Karpas-422 (cell line): ENCODE data around the gene NDC80. TPM values are rescaled to one million over a fixed set of nuclear protein-coding genes. Genes with fewer than 3 reads are reported as not detected.
"Not testable (repeated sequence)": the region's sequence is repeated elsewhere in the genome, so short reads cannot be mapped to it uniquely, and the experiment has no call there.

Source experiments
- DNase-seq: peaks from one replicate; pipeline ENCODE4 v3.0.0-alpha.2; 2015
- H2AFZ ChIP-seq: fragments of 200-600 bp; sonication (generic); 2 replicates; pipeline ENCODE4 v1.6.1; 2014; ENCODE audit warnings: antibody characterized with exemption, low read length, mixed read lengths
- H3K27ac ChIP-seq: fragments of 200-600 bp; sonication (generic); 2 replicates; pipeline ENCODE4 v1.5.1; 2014; ENCODE audit warnings: mild to moderate bottlenecking, low read length, moderate library complexity
- H3K27me3 ChIP-seq: fragments of 200-600 bp; sonication (generic); 2 replicates; pipeline ENCODE4 v1.6.1; 2014; ENCODE audit warnings: low read length, mixed read lengths
- H3K36me3 ChIP-seq: fragments of 200-600 bp; sonication (generic); 2 replicates; pipeline ENCODE4 v1.6.1; 2014; ENCODE audit warnings: low read length, mixed read lengths; ENCODE audit not compliant: insufficient read depth
- H3K4me1 ChIP-seq: fragments of 200-600 bp; sonication (generic); 2 replicates; pipeline ENCODE4 v1.6.1; 2014; ENCODE audit warnings: mild to moderate bottlenecking, low read length, mixed read lengths
- H3K4me2 ChIP-seq: fragments of 200-600 bp; sonication (generic); 2 replicates; pipeline ENCODE4 v1.6.1; 2014; ENCODE audit warnings: low read length, low read depth, mild to moderate bottlenecking; ENCODE audit not compliant: poor library complexity, severe bottlenecking
- H3K4me3 ChIP-seq: fragments of 200-600 bp; sonication (generic); 2 replicates; pipeline ENCODE4 v1.5.1; 2014; ENCODE audit warnings: mild to moderate bottlenecking, antibody characterized with exemption, low read length, mixed read lengths
- H3K79me2 ChIP-seq: fragments of 200-600 bp; sonication (generic); 2 replicates; pipeline ENCODE4 v1.6.1; 2014; ENCODE audit warnings: mild to moderate bottlenecking, low read length, mixed read lengths
- H3K9ac ChIP-seq: fragments of 200-600 bp; sonication (generic); 2 replicates; pipeline ENCODE4 v1.6.0; 2014; ENCODE audit warnings: low read length
- H3K9me2 ChIP-seq: fragments of 200-600 bp; sonication (generic), shearing (Covaris generic); replicated peaks from 2 replicates; pipeline ENCODE4 v1.6.0; 2014; ENCODE audit warnings: mild to moderate bottlenecking, low read length, moderate library complexity; ENCODE audit not compliant: insufficient read depth
- H3K9me3 ChIP-seq: fragments of 300-700, 200-600 bp; sonication (generic); 2 replicates; pipeline ENCODE4 v1.6.1; 2014; ENCODE audit warnings: low read length, mixed read lengths
- H4K20me1 ChIP-seq: fragments of 200-600 bp; sonication (generic); 2 replicates; pipeline ENCODE4 v1.6.1; 2014; ENCODE audit warnings: mild to moderate bottlenecking, antibody characterized with exemption, low read length, low read depth; ENCODE audit not compliant: insufficient read depth
- total RNA-seq: library from RNA; depleted of rRNA; stranded (reverse); fragments of >200 nt; shearing (Covaris generic); gene quantifications from 2 replicates; pipeline ENCODE4 v1.2.3, GENCODE V29; 2014; ENCODE audit warnings: low replicate concordance

The NDC80 gene
- total RNA-seq, 1 experiment from 2014 or later = 48.5 TPM

DNA sequence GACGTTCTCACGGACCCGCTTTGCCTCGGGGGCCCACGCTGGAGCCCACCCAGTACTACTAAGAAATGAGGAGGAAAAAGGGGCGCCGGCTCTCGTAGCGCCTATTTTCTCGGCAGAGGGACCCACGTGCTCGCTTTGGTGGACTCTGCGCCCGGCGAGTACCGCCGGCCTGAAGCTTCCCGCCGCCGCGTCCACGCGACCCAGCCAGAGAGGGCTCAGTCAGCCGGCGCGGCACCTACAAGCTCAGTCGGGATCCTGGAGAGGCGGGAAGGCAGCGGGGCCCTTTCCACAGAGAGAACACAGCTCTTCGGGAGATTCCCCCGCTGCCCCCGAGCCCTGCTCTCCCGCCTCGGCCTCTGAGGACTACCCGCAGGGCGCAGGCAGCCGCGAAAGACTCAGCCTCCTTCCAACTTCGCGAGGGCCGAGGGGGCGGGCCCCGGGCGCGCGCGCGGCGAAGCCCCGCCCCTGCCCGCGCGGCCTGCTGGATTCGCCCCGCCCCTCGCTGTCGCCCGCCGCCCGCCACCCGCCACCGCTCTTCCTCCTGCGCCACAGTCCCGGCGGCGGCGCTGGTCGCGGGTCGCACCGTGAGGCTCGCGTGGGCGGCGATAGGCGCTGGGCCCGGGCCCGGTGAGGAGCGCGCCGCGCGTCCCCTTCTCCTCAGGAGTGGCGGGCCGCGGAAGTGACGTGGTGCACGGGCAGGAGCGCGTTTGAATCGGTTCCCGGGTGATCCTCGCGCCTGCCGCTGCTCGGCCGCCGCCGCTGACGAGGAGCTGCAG lies 84.0 kb downstream of the NDC80 start, which contains the start of gene SMCHD1:
TSS of gene SMCHD1 (plus strand) at position 549 of the 776 bp plus-strand sequence. CDS start 350 bp downstream, outside the sequence.
- Histone ChIP-seq H3K36me3 (peaks cover 13% of the 10 kb centered on the region), H3K27me3 (no peaks in the 10 kb centered on the region), H3K4me3 (peak within 1 kb of the TSS; percentile 92), H3K9me3 (no peaks in the 10 kb centered on the region), H3K79me2 (peaks cover 47% of the 10 kb centered on the region), H3K27ac (peak within 1 kb of the TSS; percentile 80), H3K9ac (peak within 1 kb of the TSS; percentile 95), H4K20me1 (peaks cover 28% of the 10 kb centered on the region), H2AFZ (peak within 1 kb of the TSS; percentile 77), H3K4me1 (peaks cover 31% of the 10 kb centered on the region), H3K4me2 (peak within 1 kb of the TSS; percentile 67), H3K9me2 (no peaks in the 10 kb centered on the region)
- peak; percentile 92 for DNase-seq

DNA sequence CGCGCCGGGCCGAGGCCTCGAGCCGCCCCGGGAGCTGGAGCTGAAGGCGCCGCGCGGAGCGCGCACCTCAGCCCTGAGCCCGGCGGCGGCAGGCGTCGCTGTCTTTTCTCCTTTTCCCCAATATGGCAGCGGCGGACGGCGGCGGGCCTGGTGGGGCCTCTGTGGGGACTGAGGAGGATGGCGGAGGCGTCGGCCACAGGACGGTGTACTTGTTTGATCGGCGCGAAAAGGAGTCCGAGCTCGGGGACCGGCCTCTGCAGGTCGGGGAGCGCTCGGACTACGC lies 84.5 kb downstream of the NDC80 start:
- peaks cover 28% of the 10 kb centered on the region for H4K20me1 ChIP-seq
- peak overlapping the region; percentile 67 for H3K4me2 ChIP-seq
- DNase-seq = no peak
- H3K9ac ChIP-seq = peak overlapping the region; percentile 95
- H3K27ac ChIP-seq = peak overlapping the region; percentile 80
- no peaks in the 10 kb centered on the region for H3K27me3 ChIP-seq
- H3K36me3 ChIP-seq = peaks cover 13% of the 10 kb centered on the region
- no peaks in the 10 kb centered on the region for H3K9me2 ChIP-seq
- peaks cover 53% of the 10 kb centered on the region for H3K79me2 ChIP-seq
- H3K4me1 ChIP-seq = peaks cover 31% of the 10 kb centered on the region
- H3K9me3 ChIP-seq = no peaks in the 10 kb centered on the region
- peak overlapping the region; percentile 92 for H3K4me3 ChIP-seq
- 0 out of 2 replicates have a peak overlapping the region, but pooled peaks have one; percentile 45 for H2AFZ ChIP-seq

DNA sequence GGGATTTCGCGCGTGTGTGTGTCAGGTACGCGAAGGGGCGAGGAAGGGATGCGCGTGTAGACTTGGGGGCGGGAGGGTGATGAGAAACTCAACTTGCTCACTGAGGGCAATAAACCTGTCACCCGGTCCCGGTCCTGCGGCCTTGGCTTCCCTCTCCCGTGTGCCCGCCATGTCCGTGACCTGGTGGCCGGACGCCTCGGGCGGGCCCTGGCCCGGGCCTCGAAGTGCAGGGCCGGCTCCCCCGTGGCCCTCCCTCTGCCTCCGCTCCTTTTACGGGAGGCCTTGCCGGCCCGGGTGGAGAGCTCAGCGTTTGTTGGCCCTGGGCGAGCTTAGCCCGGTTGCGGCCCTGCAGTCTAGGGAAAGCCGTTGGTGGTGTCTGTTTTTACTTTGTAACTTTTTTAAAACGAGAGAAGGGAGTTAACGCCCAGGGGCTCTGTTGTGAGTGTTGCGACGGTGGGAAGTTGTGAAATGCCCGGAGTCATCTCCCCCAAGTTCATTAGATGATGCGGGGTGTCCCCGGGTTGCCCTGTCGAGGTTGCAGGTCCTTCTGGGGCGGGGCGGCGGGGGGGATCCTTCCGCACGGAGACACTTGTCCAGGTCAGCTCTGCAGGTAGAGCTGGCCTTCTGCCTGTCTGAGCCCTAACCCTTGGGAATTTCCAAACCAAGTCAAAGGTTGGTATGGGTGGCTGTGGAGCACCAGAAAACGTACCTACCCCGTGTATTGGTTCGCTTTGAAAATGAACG lies 85.1 kb downstream of the NDC80 start:
- peaks cover 58% of the 10 kb centered on the region for H3K79me2 ChIP-seq
- DNase-seq = peak; percentile 74
- no peaks in the 10 kb centered on the region for H3K9me2 ChIP-seq
- 0 out of 2 replicates have a peak overlapping the region, but pooled peaks have one; percentile 45 for H2AFZ ChIP-seq
- H3K4me2 ChIP-seq = peak overlapping the region; percentile 67
- H3K9me3 ChIP-seq = no peaks in the 10 kb centered on the region
- peaks cover 31% of the 10 kb centered on the region for H3K4me1 ChIP-seq
- H3K27ac ChIP-seq = peak overlapping the region; percentile 80
- peak overlapping the region; percentile 92 for H3K4me3 ChIP-seq
- H4K20me1 ChIP-seq = peaks cover 28% of the 10 kb centered on the region
- peak overlapping the region; percentile 95 for H3K9ac ChIP-seq
- H3K27me3 ChIP-seq = no peaks in the 10 kb centered on the region
- peaks cover 13% of the 10 kb centered on the region for H3K36me3 ChIP-seq

DNA sequence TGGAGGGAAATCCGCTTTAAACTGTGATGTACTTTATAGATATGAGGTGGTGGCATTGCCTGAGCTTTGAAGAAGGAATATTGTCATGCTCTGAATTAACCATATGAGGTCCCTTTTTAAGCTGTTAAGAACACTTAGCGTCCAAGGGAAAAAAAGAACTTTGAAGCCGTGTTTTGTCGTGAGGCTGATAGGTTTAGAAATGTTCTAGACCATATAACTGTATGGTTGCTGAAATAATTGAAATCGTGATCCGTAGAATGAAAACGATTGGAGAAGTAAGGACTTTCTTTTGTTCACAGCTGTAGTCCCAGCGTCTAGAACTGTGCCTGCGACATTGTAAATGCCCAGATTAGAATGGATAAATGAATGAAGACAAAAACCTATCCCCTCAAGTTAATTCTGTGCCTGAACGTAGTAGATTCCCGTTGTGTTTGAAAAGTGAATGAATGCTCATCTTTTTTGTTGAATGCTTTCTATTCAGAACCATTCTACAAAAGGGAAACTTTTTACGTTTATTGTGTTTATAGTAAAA lies 85.7 kb downstream of the NDC80 start:
- Histone ChIP-seq H3K4me2 (peak overlapping the region; percentile 67), H3K9me2 (no peaks in the 10 kb centered on the region), H3K27me3 (no peaks in the 10 kb centered on the region), H2AFZ (no peak overlapping the region), H3K9me3 (no peaks in the 10 kb centered on the region), H3K4me3 (peak overlapping the region; percentile 92), H3K79me2 (peaks cover 62% of the 10 kb centered on the region), H4K20me1 (peaks cover 28% of the 10 kb centered on the region), H3K27ac (peak overlapping the region; percentile 80), H3K4me1 (peaks cover 31% of the 10 kb centered on the region), H3K9ac (peak overlapping the region; percentile 95), H3K36me3 (peaks cover 13% of the 10 kb centered on the region)
- DNase-seq = no peak

DNA sequence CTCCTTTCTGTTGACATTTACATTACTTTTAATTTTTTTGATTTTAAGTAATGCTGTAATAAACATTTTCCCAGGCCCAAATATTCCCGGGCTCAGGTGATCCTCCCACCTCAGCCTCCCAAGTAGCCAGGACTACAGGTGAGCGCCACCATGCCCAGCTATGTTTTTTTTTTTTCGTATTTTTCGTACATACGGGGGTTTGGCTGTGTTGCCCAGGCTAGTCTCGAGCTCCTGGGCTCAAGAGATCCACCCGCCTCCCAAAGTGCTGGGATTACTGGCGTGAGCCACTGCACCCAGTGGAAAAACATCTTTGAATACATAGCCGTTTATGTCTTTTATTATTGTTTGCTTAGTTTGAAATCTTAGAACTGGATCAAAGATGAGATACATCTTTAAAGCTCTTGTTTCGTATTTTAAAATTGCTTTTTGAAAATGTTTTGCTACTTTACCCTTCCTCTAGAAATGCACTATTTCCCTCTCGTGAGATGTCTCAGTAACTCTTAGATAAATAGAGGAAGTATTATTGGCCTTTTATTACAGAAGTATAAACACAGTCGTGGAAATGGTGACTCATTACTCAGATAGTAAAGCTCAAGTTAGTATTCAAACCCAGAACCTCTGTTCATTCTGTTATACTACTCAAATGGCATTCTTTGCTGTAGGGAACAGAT lies 86.6 kb downstream of the NDC80 start:
- peak overlapping the region; percentile 33; the same call in 1 of the 2 replicates for H3K27ac ChIP-seq
- H3K27me3 ChIP-seq = no peaks in the 10 kb centered on the region
- H3K4me1 ChIP-seq = peaks cover 31% of the 10 kb centered on the region
- peaks cover 70% of the 10 kb centered on the region for H3K79me2 ChIP-seq
- H3K9me2 ChIP-seq = no peaks in the 10 kb centered on the region
- no peak overlapping the region for H2AFZ ChIP-seq
- H3K4me3 ChIP-seq = peak overlapping the region; percentile 92
- H4K20me1 ChIP-seq = peaks cover 28% of the 10 kb centered on the region
- H3K9me3 ChIP-seq = no peaks in the 10 kb centered on the region
- H3K9ac ChIP-seq = peak overlapping the region; percentile 33; the same call in 1 of the 2 replicates
- H3K36me3 ChIP-seq = peaks cover 13% of the 10 kb centered on the region
- H3K4me2 ChIP-seq = peak overlapping the region; percentile 67
- DNase-seq = peak; percentile 63

DNA sequence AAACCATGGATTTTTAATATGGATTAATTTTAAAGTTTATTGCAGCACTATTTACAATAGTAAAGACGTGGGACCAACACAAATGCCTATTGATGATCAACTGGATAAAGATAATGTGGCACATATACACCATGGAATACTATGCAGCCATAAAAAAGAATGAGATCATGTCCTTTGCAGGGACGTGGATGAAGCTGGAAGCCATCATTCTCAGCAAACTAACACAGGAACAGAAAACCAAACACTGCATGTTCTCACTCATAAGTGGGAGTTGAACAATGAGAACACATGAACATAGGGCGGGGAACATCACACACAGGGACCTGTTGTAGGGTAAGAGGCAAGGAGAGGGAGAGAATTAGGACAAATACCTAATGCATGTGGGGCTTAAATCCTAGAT lies 89.5 kb downstream of the NDC80 start:
- not testable (repeated sequence) for H3K9me3 ChIP-seq, H3K27ac ChIP-seq, H3K9me2 ChIP-seq, H3K4me3 ChIP-seq, DNase-seq, H3K4me2 ChIP-seq, H2AFZ ChIP-seq, H3K9ac ChIP-seq, H3K27me3 ChIP-seq
- Histone ChIP-seq H3K36me3 (peaks cover 13% of the 10 kb centered on the region), H3K4me1 (peaks cover 13% of the 10 kb centered on the region), H4K20me1 (peaks cover 31% of the 10 kb centered on the region), H3K79me2 (peaks cover 97% of the 10 kb centered on the region)

DNA sequence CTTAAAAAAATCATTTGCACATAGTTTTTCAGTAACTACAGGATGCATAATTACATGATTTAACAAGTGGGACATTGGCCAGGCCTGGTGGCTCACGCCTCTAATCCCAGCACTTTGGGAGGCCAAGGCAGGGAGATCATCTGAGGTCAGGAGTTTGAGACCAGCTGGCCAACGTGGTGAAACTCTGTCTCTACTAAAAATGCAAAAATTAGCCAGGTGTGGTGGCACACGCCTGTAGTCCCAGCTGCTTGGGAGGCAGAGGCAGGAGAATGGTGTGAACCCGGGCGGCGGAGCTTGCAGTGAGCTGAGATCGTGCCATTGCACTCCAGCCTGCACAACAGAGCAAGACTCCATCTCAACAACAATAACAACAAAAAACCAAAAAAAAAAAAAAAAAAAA lies 90.9 kb downstream of the NDC80 start:
- not testable (repeated sequence) for DNase-seq, H3K9ac ChIP-seq, H3K9me2 ChIP-seq, H3K4me2 ChIP-seq, H2AFZ ChIP-seq, H3K27ac ChIP-seq, H3K27me3 ChIP-seq, H3K9me3 ChIP-seq, H3K4me3 ChIP-seq
- Histone ChIP-seq H3K79me2 (peaks cover 96% of the 10 kb centered on the region), H3K36me3 (peaks cover 23% of the 10 kb centered on the region), H4K20me1 (peaks cover 26% of the 10 kb centered on the region), H3K4me1 (peaks cover 13% of the 10 kb centered on the region)
